ENCODE results near the gene ASPG. TPM values are rescaled to one million over a fixed set of nuclear protein-coding genes. Genes with fewer than 3 reads are reported as not detected.

The ASPG gene
- total RNA-seq, 8 experiments from 2014 or later, result 0.05 to 1.1 (median 0.25) TPM; not detected in 1

DNA sequence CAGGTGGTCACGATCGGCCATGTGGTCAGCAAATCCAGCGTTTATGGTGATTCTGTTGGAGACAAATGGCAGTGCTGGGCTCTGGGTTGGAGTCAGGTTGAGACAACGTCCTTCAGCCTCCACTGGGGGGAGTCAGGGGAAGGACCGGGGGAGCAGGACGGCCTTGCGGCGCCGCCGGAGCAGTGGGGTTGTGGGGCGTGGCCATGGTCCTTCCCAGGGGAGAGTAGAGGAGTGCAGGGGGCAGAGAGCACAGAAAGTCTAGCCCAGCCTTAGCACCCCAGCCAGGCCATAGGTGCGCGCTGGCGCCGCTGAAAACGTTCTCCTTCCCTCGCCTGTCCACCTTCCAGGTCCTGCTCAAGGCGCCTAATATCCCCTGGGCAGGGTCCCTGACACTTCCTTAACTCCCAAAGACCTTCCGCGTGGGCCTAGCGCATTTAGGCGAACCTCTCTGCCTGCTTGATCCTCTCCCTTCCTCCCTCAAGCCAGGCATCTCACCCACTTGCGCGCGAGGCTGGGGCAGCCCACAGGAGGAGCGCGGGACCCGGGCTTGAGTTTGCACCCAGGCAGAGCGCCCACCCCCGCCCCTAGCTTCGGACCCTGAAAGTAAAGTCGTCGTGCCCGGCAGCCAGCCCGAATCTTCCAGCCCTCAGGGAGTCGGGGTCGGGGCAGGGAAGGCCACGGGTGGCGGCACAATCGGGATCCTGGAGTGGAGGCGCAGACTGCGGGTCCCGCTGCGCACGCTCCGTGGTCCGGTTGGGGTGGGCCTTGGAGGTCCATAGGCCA, 49.8 kb downstream of the ASPG start:
- H3K4me1 ChIP-seq (replicated peaks in 1 of 2), result peaks cover 32 to 36% of the 10 kb centered on the region in 2 donors
- H3K27ac ChIP-seq, result peak overlapping the region; percentile 80
- in situ Hi-C loops (cut with MboI; ENCODE audit: low pct_unique_long_range_greater_than_20kb in 2 of 9, low sequenced_read_pairs in 9 of 9, unreplicated experiment in 9 of 9), result loop anchor here in 4 of 9 experiments (25.0 kb wide), 2 partner anchors 427 to 502 kb away; no protein-coding TSS in a partner anchor
- H3K4me3 ChIP-seq, result peak overlapping the region; percentile 60 to 85 (median 66)
- WGBS, 10 experiments, result 16 to 19% methylated on average over 5 to 6 of the region's 47 CpGs; no CpG with 5 or more reads in 8 of the 10 experiments
- peak in 6 of 8 experiments; percentile 26 to 73 (median 64) for ATAC-seq (replicated peaks in 6 of 8)

DNA sequence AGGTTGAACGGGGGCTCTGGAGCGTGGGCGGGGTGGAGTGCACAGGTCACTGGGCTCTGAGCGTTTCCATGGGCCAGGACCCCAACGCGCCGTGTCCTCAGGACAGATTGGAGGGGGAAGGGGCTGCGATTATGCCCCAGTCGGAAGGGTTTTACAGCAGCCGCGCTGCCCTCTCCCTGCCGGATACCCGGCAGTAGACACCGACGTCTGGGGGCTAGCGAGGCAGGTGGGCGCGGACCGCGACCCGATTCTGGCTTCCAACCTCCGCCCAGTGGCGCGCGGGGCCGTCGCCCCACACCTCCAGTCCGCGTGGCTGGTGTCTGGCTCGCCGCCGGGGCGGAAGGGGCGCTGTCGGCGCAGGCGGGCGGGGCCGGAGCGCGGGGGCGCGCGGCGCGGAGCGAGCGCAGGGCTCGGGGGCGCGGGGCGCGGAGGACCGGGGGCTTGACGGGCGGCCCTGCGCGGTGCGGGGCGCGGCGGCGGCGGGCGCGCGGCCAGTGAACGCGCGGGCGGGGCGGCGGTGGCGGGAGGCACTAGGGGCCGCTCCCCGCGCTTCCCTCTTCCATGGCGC, 50.5 kb downstream of the ASPG start:
- Histone ChIP-seq H3K27ac (peak overlapping the region; percentile 80), H3K4me1 (replicated peaks in 1 of 2) (peaks cover 39 to 42% of the 10 kb centered on the region in 2 donors), H3K4me3 (peak overlapping the region; percentile 60 to 85 (median 66))
- in situ Hi-C loops (cut with MboI; ENCODE audit: low pct_unique_long_range_greater_than_20kb in 2 of 9, low sequenced_read_pairs in 9 of 9, unreplicated experiment in 9 of 9), result loop anchor here in 4 of 9 experiments (25.0 kb wide), 2 partner anchors 426 to 501 kb away; no protein-coding TSS in a partner anchor
- peak in 5 of 8 experiments; percentile 11 to 21 (median 14) for ATAC-seq (replicated peaks in 6 of 8)
- 0 to 40% (median 20%) methylated on average over 1 to 2 of the region's 78 CpGs; no CpG with 5 or more reads in 7 of the 10 experiments for WGBS, 10 experiments

DNA sequence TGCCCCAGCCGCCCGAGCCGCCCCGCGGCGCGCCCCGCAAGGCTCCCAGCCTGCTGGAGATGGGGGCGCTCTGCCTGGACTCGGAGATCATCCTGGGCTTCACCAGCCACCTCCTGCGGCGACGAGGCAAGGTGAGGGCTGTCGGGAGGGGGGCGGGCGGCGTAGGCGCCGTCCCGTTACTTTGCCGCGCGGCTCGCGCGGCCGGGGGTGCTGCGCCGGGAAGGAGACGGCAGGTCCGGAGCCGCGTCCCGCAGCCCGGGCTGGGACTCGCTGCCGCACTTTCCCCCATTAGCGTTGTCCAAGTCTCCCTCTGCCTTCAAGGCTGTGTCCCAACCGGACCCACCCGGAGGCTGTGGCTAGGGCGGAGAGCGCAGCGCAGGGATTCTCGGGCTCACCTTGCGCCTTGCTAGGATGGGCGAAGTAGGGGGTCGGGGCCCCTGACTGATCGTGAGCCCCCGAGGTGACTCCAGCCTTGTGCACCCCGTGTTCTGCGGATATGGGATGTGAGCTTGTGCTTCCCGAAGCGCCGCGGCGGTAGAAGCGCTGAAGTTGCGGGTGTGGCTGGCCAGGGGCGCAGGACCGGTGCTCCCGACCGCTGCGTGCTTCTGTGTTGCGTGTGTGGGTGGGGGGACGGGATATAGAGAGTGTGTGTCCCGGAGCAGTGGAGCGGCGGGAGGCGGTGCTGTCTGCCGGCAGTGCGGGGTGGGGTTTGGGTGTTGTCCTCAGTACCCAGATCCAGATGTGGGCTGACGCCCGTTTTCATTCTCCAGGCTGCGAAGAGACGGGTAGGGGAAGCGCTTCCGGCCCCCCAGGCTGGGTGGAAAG, 51.2 kb downstream of the ASPG start:
- peak overlapping the region; percentile 60 to 85 (median 66) for H3K4me3 ChIP-seq
- in situ Hi-C loops (cut with MboI; ENCODE audit: low pct_unique_long_range_greater_than_20kb in 2 of 9, low sequenced_read_pairs in 9 of 9, unreplicated experiment in 9 of 9), result loop anchor here in 4 of 9 experiments (25.0 kb wide), 2 partner anchors 426 to 501 kb away; no protein-coding TSS in a partner anchor
- H3K4me1 ChIP-seq (replicated peaks in 1 of 2), result peaks cover 41 to 44% of the 10 kb centered on the region in 2 donors
- WGBS, 10 experiments, result 0 to 21% (median 13%) methylated on average over 1 to 11 of the region's 77 CpGs; no CpG with 5 or more reads in 6 of the 10 experiments
- H3K27ac ChIP-seq, result peak overlapping the region; percentile 80
- ATAC-seq (replicated peaks in 6 of 8), result peak in 3 of 8 experiments; percentile 14 to 65 (median 33)

DNA sequence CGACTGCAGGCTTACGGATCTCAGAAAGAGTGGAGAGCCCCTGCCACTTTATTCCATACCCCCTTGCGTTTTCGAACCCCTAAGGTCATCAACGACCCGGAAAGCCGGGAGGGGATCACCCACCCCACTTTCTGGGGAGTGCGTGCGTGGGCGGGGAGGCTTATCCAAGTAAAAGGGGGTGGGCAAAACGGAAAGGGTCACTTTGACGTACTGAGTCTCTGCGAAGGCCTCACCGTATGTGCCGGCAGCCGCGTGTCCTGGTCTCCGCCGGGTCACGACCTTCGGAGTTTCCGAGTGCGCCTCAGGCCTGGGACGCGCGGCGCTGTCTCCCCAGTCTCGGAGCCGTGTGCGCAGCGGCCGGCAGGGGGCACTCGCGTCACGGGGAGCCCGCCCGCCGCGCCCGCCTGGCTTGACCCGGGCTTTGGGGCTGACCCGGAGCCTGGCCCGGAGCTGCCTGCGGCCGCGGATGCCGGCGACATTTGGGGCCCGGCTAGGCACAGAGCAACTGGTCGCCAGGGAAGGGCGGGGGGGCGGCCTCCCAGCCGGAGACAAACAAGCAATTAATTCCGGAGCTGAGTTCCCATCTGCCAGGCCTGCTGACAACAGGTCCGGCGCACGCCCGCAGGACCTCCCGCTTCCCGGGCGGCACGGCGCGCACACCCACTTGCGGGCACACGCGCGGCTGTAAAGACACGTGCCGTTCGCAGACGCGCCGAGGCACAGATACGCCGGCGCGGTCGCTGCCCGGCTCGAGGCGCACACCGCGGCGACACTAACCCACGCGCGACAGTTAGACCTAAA, 52.0 kb downstream of the ASPG start:
- 2 to 15% (median 5%) methylated on average over 4 to 12 of the region's 88 CpGs; no CpG with 5 or more reads in 7 of the 10 experiments for WGBS, 10 experiments
- in situ Hi-C loops (cut with MboI; ENCODE audit: low pct_unique_long_range_greater_than_20kb in 2 of 9, low sequenced_read_pairs in 9 of 9, unreplicated experiment in 9 of 9), result loop anchor here in 4 of 9 experiments (25.0 kb wide), 2 partner anchors 425 to 500 kb away; no protein-coding TSS in a partner anchor
- H3K4me1 ChIP-seq (replicated peaks in 1 of 2), result peaks cover 44% of the 10 kb centered on the region in 2 donors
- H3K27ac ChIP-seq, result peak overlapping the region in 1 of 2 donors; percentile 60
- H3K4me3 ChIP-seq, result peak overlapping the region; percentile 60 to 85 (median 66)
- peak; percentile 24 to 89 (median 30) for ATAC-seq (replicated peaks in 6 of 8)

DNA sequence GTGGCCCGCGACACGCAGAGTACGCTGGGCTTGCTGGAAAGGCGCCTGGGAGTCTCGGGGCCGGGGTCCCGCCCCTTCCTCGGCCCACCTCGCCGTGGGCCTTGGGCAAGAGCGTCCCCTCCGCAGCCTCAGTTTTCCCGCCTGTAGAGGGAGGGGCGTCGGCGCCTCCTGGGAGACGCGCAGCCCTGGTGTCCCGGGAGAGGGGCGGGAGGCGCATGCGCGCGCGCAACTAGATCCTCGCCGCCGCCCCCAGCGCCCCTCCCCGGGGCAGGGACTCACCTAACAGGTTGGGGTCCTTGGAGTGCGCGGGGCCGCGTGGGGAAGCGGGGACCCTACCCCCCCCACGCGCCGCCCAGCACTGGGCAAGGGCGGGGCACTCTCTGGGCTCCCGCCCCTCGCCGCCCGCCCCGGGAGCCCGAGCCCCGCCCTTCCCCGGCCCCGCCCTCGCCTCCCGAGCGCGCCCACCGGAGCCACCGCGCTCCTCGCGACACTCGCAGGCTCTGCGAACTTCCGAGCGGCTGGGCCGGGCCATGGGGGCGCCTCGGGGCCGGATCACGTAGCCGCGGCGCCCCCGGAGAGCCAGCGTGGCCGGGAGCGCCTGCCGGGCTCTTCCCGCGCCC, 52.7 kb downstream of the ASPG start, which contains the start of gene KIF26A:
Gene KIF26A, plus strand, starts transcription at position 490 of the 620 bp plus-strand sequence. CDS start 136 bp downstream, outside the sequence.
- WGBS, 10 experiments, result 0% methylated on average over 7 of the region's 77 CpGs; no CpG with 5 or more reads in 9 of the 10 experiments
- peak in 6 of 8 experiments; percentile 13 to 49 (median 16) for ATAC-seq (replicated peaks in 6 of 8)
- Histone ChIP-seq H3K27ac (peak within 1 kb of the TSS; percentile 44 to 60), H3K4me1 (replicated peaks in 1 of 2) (peaks cover 43 to 46% of the 10 kb centered on the region in 2 donors), H3K4me3 (peak within 1 kb of the TSS; percentile 60 to 85 (median 66))
- in situ Hi-C loops (cut with MboI; ENCODE audit: low pct_unique_long_range_greater_than_20kb in 2 of 9, low sequenced_read_pairs in 9 of 9, unreplicated experiment in 9 of 9), result loop anchor here in 4 of 9 experiments (25.0 kb wide), 2 partner anchors 424 to 499 kb away; no protein-coding TSS in a partner anchor

DNA sequence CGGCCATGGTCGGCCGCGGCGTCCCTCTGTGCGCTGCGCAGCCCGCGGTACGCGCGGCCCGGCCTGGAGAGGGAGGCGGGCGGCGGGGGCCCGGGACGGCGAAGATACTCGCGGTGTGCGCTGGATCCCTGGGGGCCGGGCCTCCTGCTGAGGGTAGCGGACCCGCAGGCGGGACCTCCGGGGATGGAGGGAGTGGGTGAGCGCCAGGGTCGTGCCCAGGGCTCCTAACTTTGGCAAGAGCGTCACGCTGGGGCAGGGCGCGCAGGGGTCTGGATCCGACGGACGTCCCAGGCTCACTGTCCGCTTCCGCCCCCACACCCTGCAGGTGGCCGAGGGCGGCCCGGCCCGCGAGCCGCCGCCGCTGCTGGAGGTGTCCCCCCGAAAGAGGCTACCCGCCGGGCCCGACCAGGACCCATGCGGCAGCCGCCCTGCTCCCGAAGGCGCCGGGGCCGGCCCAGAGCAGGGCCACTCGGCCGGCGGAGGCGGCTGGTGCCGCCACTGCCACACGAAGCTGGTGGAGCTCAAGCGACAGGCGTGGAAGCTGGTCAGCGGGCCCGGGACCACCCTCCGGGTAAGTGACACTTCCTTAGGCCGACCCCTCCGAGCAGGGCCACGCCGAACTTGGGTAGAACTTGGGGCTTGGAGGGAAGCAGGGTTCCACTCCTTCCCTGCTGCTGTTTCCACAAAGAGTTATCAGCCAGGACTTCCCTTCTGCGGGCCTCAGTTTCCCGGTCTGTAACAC, 53.4 kb downstream of the ASPG start:
- in situ Hi-C loops (cut with MboI; ENCODE audit: low pct_unique_long_range_greater_than_20kb in 2 of 9, low sequenced_read_pairs in 9 of 9, unreplicated experiment in 9 of 9), result loop anchor here in 4 of 9 experiments (25.0 kb wide), 2 partner anchors 423 to 498 kb away; no protein-coding TSS in a partner anchor

DNA sequence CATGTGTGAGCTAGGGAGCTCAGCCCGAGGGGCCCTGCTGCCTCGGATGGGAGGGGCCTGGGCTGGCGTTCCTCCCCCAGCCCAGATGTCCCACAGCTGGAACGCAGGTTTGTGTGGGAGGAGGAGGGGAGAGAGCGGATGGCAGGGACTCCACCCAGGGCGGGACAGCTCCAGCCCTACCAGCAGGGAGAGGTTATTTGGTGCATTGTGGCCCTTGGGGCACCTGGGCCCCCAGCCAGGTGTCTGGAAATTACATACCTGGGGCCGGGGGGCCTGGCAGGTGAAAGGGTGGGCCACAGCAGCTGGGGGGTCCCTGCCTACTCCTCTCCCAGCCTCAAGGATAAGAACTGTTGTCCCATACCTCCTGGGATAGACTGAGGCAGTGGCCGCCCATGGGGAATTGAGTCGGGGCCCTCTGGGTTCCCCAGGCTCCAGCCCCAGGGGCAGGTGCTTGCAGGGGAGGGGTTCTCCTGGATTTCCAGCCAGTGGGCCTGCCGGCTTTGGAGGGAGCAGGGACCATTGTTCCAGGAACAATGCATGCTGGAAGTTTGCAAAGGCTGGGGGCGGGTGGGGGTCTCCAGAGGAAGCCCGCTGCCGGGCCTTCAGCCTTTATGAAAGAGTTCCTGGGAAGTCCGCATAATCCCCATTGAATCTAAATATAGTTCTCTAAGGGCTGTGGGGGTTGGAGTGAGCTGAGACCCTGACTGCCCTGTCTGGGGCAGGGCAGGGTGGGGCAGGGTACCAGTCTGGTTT, 54.1 kb downstream of the ASPG start:
- H3K4me3 ChIP-seq, result peak overlapping the region; percentile 60 to 85 (median 66)
- H3K4me1 ChIP-seq (replicated peaks in 1 of 2), result peaks cover 33 to 35% of the 10 kb centered on the region in 2 donors
- WGBS, 10 experiments, result 0 to 30% (median 0%) methylated on average over 1 to 2 of the region's 14 CpGs; no CpG with 5 or more reads in 7 of the 10 experiments
- no peak for ATAC-seq (replicated peaks in 6 of 8)
- in situ Hi-C loops (cut with MboI; ENCODE audit: low pct_unique_long_range_greater_than_20kb in 2 of 9, low sequenced_read_pairs in 9 of 9, unreplicated experiment in 9 of 9), result loop anchor here in 4 of 9 experiments (25.0 kb wide), 2 partner anchors 423 to 498 kb away; no protein-coding TSS in a partner anchor
- H3K27ac ChIP-seq, result no peak overlapping the region

More for the DNA sequence above, 53.4 kb downstream of the ASPG start:
- ATAC-seq (replicated peaks in 6 of 8), result peak in 1 of 8 experiments; percentile 16
- WGBS, 10 experiments, result 0 to 10% (median 3%) methylated on average over 2 to 7 of the region's 73 CpGs; no CpG with 5 or more reads in 6 of the 10 experiments
- Histone ChIP-seq H3K27ac (peak overlapping the region in 1 of 2 donors; percentile 60), H3K4me1 (replicated peaks in 1 of 2) (peaks cover 38 to 39% of the 10 kb centered on the region in 2 donors), H3K4me3 (peak overlapping the region; percentile 60 to 85 (median 66))

DNA sequence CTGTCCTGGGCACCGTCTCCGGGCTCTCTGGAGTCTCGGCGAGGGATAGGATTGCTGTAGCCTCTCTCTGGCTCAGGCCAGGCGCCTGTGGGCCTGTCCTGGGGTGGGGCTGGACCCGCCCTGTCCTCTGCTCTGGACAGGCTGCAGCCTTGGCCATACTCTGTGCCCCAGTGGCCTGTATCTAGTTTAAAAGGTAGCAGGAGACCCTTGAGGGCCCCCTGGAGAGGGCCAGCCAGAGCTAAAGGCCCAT, 54.6 kb downstream of the ASPG start:
- Histone ChIP-seq H3K27ac (no peak overlapping the region), H3K4me1 (replicated peaks in 1 of 2) (peaks cover 32 to 35% of the 10 kb centered on the region in 2 donors), H3K4me3 (peak overlapping the region in 4 of 5 donors; percentile 60 to 85 (median 67))
- peak in 1 of 8 experiments; percentile 37 for ATAC-seq (replicated peaks in 6 of 8)
- WGBS, 10 experiments, result 40% methylated on average over 1 of the region's 6 CpGs; no CpG with 5 or more reads in 9 of the 10 experiments
- in situ Hi-C loops (cut with MboI; ENCODE audit: low pct_unique_long_range_greater_than_20kb in 2 of 9, low sequenced_read_pairs in 9 of 9, unreplicated experiment in 9 of 9), result loop anchor here in 4 of 9 experiments (25.0 kb wide), 2 partner anchors 422 to 497 kb away; no protein-coding TSS in a partner anchor

DNA sequence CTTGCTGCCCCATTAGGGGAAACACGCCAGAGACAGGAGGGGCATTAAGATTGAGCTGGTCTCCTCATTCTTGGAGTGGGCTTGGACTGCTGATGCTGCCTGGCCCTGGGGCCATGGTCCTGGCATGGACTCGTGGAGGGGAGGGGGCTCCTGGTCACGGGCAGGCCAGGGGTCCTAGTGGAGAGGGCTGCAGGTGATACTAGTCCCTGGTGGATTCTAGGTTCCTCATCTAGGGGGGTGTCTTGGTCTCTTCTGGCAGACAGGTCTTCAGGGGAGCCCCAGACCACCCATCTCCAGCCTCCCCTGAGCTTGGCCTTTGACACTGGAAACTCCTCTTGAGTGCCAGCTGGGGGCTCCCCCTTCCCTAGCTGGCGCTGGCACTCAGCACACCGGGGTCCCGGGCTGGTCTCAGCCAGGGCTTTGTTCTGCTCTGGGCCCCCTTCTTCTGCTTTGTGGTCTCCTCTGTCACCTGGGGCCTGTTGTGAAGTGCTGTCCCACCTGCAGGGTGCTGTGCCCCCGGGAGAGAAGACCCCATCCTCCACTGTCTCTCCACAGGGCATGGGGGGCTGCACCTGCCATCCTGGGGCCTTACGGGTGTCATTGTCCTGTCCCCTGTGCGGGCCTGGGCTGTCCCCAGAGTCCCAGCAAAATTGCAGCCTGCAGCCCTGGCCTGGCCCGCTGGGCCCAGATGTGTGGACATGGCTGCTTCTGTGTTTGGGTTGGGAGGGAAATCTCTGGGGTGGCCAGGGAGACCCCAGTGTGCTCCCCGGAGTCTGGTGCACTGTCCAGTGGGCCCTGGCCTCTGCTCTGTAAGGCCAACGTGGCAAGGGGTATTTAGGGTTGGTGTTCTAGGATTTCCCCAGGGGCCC, 55.2 kb downstream of the ASPG start:
- H3K4me3 ChIP-seq, result peak overlapping the region in 2 of 5 donors; percentile 61 to 73
- H3K4me1 ChIP-seq (replicated peaks in 1 of 2), result peaks cover 27 to 30% of the 10 kb centered on the region in 2 donors
- in situ Hi-C loops (cut with MboI; ENCODE audit: low pct_unique_long_range_greater_than_20kb in 2 of 9, low sequenced_read_pairs in 9 of 9, unreplicated experiment in 9 of 9), result loop anchor here in 4 of 9 experiments (25.0 kb wide), 2 partner anchors 422 to 497 kb away; no protein-coding TSS in a partner anchor
- 38 to 100% (median 83%) methylated on average over 1 to 5 of the region's 12 CpGs; no CpG with 5 or more reads in 5 of the 10 experiments for WGBS, 10 experiments
- H3K27ac ChIP-seq, result no peak overlapping the region
- no peak for ATAC-seq (replicated peaks in 6 of 8)
